Ectodermal cell (in vitro differentiated cells): ENCODE data around the gene DAP.

ENCODE experiments used
- H3K27ac ChIP-seq: 2 replicates; pipeline ENCODE4 v1.7.0; 2013; ENCODE audit warnings: mild to moderate bottlenecking, low read depth, low read length; ENCODE audit not compliant: insufficient read depth, poor library complexity, severe bottlenecking
- H3K27me3 ChIP-seq: 2 replicates; pipeline ENCODE4 v1.7.0; 2013; ENCODE audit warnings: mild to moderate bottlenecking, low read length; ENCODE audit not compliant: insufficient read depth, control insufficient read depth, poor library complexity, severe bottlenecking
- H3K36me3 ChIP-seq: one replicate; pipeline ENCODE4 v1.7.0; 2013; ENCODE audit warnings: low read length; ENCODE audit not compliant: control insufficient read depth, insufficient read depth
- H3K4me1 ChIP-seq: one replicate; pipeline ENCODE4 v1.7.0; 2013; ENCODE audit warnings: low read length; ENCODE audit not compliant: control insufficient read depth, insufficient read depth
- H3K4me3 ChIP-seq: 2 replicates; pipeline ENCODE4 v1.7.0; 2013; ENCODE audit warnings: low read depth, low read length, control low read depth; ENCODE audit not compliant: insufficient read depth
- H3K9me3 ChIP-seq: 2 replicates; pipeline ENCODE4 v1.7.0; 2013; ENCODE audit warnings: mild to moderate bottlenecking, low read length, moderate library complexity; ENCODE audit not compliant: control insufficient read depth
- WGBS, 2 experiments: methylation state at CpG; one replicate each; pipeline ENCODE4 v1.1.7; 2013; ENCODE audit warnings: missing lambda C conversion rate in 2 of 2; 5-methylcytosine and 5-hydroxymethylcytosine counted together

DAP gene

DNA sequence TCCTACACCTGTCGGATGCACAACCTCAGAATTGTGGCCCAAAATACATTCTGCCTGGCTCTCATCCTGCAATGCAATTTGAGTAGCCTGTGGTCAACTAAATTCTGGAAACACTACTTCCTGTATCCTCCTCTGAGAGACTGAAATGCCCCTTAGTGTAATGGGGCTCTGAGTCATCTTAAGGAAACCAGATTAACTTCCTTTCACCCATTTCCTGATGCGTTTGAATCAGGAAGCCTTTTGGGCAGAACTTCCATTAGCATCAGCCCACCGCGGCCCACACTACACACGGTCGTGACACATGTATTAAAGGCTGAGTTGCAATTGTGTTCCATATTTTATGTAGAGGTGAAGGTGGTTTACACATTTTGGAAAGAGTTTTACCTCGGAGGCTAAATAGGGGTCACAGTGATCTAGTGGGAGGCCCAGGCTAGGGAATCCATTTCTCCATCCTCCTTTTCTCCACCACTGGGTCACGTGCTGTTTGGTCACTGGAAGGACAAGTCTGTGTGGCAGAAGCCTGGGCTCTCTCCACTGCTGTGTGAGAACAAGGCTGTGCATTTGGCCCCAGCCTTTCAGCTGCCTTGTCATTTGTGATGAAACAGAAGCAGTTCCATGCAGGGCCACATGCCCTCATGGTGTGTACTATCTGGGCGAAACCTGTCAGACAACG is 55.9 kb downstream of the DAP start:
- no peaks in the 10 kb centered on the region for H3K36me3 ChIP-seq
- 89 to 94% methylated on average over 10 of the region's 10 CpGs for WGBS, 2 experiments
- H3K27me3 ChIP-seq = no peaks in the 10 kb centered on the region
- H3K4me1 ChIP-seq = peaks cover 7% of the 10 kb centered on the region
- H3K27ac ChIP-seq = no peak overlapping the region
- no peaks in the 10 kb centered on the region for H3K9me3 ChIP-seq
- no peak overlapping the region for H3K4me3 ChIP-seq

DNA sequence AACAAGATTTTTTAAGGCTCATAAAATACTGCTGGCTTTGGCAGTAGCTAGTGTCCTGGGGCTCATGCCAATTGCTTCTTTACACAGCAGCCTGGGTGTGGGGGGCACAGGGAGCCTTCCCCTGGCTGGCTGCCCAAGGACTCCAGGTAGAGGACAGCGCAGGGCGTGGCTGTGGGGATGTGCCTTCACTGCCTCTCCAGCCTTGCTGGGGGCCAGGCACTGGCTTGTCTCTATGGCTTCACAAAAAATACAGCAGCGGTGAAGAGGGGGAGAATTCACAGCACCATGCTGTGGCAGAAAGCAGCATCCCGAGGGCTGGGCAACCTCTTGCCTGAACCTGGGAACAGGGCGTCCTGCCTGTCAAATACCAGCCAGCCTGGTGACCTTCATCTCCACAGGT is 57.4 kb downstream of the DAP start:
- Histone ChIP-seq H3K27ac (no peak overlapping the region), H3K9me3 (no peaks in the 10 kb centered on the region), H3K27me3 (no peaks in the 10 kb centered on the region), H3K4me1 (no peaks in the 10 kb centered on the region), H3K36me3 (no peaks in the 10 kb centered on the region), H3K4me3 (no peak overlapping the region)
- 87 to 88% methylated on average over 5 of the region's 5 CpGs for WGBS, 2 experiments

DNA sequence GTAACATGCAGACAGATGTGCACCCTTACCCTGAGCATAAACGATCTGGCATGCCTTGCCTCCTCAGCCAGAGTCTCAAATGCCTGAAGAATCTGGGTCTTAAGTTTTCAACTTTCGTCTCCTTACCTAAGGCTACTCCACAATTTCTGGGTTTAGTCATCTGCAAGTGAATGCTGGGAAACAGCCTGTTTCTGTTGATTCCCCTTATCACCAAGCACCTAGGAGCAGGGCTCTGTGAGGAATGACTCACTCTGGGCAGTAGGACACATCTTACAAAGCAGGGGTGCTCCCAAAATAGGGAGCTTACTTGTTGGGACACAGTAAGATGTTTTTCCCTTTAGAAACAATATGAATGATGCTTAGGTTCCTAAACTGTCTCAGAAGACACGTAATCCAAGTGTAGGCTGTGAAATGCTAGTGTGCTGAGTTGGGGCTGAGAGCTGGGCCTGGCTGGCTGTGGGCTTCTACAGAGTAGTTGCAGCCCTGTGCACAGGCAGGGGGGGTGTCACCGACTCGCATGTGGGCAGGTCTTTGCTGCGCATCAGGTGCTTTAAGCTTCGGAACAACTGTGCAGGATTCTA is 58.0 kb downstream of the DAP start:
- H3K4me3 ChIP-seq = no peak overlapping the region
- no peaks in the 10 kb centered on the region for H3K4me1 ChIP-seq
- no peak overlapping the region for H3K27ac ChIP-seq
- H3K27me3 ChIP-seq = no peaks in the 10 kb centered on the region
- no peaks in the 10 kb centered on the region for H3K36me3 ChIP-seq
- H3K9me3 ChIP-seq = no peaks in the 10 kb centered on the region
- 91 to 97% methylated on average over 7 of the region's 7 CpGs for WGBS, 2 experiments

DNA sequence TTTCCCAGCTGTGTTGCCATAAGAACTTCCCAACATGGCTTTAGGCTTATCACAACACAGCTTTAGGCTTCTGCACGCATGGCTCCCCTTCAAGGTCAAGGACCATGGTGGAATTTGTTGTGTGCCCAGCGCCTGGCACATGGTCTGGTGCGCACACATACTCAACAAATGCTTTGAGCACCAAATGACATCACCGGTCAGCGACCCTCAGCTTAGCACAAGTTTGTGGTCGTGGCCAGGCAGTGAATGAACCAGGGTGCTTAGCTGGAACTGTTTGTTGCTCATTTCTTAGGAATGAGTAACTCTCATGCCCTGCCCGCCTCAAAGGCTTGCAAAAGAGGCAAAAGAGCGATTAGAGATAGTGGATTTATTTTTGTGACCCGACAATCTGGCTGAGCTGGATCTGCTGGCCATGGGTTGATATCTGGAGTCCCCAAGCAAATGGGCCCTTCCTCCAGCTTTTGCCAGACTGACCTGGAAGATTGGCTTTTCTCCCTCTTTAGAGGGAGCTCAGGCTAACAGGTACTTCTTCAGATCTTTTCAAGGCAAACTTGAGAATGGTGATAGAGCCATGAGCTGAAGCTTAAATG is 58.9 kb downstream of the DAP start:
- Histone ChIP-seq H3K4me3 (no peak overlapping the region), H3K27ac (no peak overlapping the region), H3K27me3 (no peaks in the 10 kb centered on the region), H3K9me3 (no peaks in the 10 kb centered on the region), H3K36me3 (no peaks in the 10 kb centered on the region), H3K4me1 (no peaks in the 10 kb centered on the region)
- WGBS, 2 experiments = 93 to 96% methylated on average over 9 of the region's 9 CpGs

DNA sequence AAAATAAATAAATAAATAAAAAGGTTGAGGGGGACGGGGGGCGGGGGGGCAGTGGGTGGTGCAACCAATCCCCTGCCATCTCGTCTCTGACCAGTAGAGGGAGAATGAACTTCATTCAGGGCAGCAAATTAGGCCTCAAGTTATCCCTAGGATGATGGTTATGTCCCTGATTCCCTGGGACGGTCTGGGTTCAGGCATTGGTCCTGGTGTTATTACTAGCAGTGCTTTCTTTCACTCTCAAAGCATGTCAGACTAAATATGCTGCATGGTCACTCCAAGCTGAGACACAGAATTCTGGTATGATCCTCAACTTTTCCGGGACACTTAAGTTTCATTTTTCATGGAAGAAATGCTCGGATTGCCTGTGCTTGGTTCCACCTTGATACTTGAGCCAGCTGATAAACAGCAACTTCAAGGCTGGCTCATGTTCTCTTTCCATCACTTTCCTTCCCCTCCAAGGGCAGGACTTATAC is 59.4 kb downstream of the DAP start:
- Histone ChIP-seq H3K27ac (no peak overlapping the region), H3K36me3 (no peaks in the 10 kb centered on the region), H3K4me3 (no peak overlapping the region), H3K9me3 (no peaks in the 10 kb centered on the region), H3K27me3 (no peaks in the 10 kb centered on the region), H3K4me1 (no peaks in the 10 kb centered on the region)
- 46 to 49% methylated on average over 6 of the region's 6 CpGs for WGBS, 2 experiments

DNA sequence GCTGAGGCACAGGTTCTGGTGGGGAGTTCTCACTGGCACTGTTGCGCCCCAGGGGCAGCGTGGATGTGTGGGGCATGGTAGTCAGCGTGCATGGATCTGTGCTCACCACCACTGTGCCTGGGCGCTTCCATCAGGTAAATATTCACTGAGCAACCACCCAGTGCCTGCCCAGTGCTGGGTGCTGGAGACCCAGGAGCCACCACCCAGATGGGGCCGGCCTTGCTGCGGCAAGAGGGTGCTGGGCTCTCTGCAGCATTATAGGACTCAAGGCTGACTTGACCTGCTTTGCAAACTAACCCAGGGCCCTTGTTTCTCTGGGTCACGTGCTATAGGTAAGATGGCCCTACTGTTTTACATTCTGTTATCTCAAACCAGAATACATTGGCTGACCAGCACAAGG is 60.5 kb downstream of the DAP start:
- 97 to 98% methylated on average over 7 of the region's 7 CpGs for WGBS, 2 experiments

DNA sequence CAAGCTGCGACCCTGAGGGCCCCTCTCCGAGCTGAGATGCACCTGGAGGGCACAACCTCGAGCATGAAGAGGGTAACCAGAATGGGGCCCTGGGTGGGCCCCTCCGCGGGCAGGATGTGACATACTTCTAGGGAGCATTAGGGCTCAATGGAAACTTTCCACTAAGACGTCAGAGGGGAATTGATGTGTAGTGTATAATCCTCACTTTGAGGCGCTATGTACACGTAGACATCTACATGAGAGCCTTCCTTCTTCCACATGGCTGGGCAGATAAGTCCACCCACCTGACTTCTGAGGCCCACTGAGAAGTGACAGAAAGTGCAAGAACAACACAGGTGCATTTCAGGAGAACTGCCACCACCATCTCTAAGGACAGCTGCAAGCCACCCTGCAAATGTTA is 61.0 kb downstream of the DAP start:
- no peaks in the 10 kb centered on the region for H3K9me3 ChIP-seq
- H3K4me3 ChIP-seq = no peak overlapping the region
- H3K36me3 ChIP-seq = no peaks in the 10 kb centered on the region
- no peaks in the 10 kb centered on the region for H3K4me1 ChIP-seq
- WGBS, 2 experiments = 87 to 91% methylated on average over 8 of the region's 8 CpGs
- no peaks in the 10 kb centered on the region for H3K27me3 ChIP-seq
- no peak overlapping the region for H3K27ac ChIP-seq

More for the DNA sequence above, 60.5 kb downstream of the DAP start:
- Histone ChIP-seq H3K27me3 (no peaks in the 10 kb centered on the region), H3K4me1 (no peaks in the 10 kb centered on the region), H3K9me3 (no peaks in the 10 kb centered on the region), H3K4me3 (no peak overlapping the region), H3K27ac (no peak overlapping the region), H3K36me3 (no peaks in the 10 kb centered on the region)

DNA sequence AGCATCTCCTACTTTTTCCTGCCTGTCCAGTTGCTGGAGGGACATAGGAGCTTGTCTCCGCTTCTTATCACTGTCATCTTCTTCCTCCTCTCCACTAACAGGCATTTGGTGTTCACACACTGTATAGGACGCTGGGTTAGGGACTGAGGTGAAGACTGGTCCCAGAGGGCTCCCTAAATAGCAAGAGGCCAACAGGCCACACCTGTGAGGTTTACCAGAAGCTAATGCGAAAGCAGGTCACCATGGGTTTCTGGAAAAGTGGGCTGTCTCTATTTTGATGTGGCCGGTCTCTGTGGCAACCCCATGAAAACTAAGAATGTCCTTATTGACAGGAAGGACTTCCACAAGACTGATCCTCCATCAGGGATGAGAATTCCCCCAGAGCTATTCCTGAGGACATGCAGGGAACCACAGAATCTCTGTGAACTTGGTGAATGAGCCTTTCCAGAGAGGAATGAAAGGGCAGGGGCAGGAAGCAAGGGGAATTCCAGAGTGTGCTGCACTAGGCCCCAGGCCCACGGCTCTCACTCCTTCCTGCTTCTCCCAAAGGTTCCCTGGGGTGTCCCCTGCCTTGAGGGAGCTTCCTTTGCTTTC is 61.7 kb downstream of the DAP start:
- no peak overlapping the region for H3K27ac ChIP-seq
- H3K9me3 ChIP-seq = no peaks in the 10 kb centered on the region
- H3K4me1 ChIP-seq = no peaks in the 10 kb centered on the region
- no peaks in the 10 kb centered on the region for H3K27me3 ChIP-seq
- WGBS, 2 experiments = 89 to 90% methylated on average over 5 of the region's 5 CpGs
- no peaks in the 10 kb centered on the region for H3K36me3 ChIP-seq
- H3K4me3 ChIP-seq = no peak overlapping the region

DNA sequence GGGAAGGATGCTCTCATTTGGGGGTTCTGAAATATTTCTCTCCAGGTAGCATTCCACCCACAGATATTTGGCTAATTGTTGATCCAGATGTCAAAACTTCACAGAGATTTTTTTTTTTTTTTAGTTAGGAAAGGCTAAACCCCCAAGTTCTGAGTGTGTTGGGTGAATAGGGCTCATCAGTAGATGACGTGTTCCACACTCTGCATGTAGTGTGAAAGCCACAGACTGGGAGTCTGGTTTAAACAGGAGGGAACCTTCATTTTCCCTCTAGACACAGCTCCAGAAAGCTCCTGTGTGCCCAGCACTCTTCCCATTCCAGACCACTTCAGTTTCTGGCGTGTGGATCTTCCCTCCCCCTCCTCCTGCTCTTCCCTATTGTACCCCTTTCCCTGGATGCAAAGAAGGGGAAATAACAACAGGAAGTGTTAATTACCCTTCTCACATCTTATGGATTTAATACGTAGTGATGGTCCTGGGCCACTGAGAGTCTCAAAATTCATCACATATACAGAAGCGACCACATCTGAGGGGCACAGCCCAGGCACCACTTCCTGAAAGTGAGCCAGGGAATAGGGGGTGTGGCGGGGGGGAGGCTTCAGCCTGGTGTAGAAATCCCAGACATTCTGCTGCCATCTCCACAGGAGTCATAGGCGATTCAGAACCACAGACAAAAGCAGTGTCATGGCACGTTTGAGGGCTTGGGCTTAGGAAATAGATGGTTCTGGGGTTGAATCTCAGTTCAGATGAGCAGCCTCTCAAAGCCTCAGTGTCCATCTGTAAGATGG is 65.1 kb downstream of the DAP start:
- Histone ChIP-seq H3K27me3 (no peaks in the 10 kb centered on the region), H3K4me3 (no peak overlapping the region), H3K9me3 (no peaks in the 10 kb centered on the region), H3K36me3 (no peaks in the 10 kb centered on the region), H3K4me1 (no peaks in the 10 kb centered on the region), H3K27ac (no peak overlapping the region)
- 83 to 87% methylated on average over 7 of the region's 7 CpGs for WGBS, 2 experiments
